WERI-Rb-1 (cell line): ENCODE data around the gene TRPM6.

Source experiments
- DNase-seq: peaks from one replicate; pipeline ENCODE4 v3.0.0-alpha.2; 2020
- H3K27ac ChIP-seq: fragments of 250-450 bp; sonication (Bioruptor Pico); 2 replicates; pipeline ENCODE4 v1.5.1; 2020; ENCODE audit warnings: mild to moderate bottlenecking, moderate library complexity
- H3K27me3 ChIP-seq: fragments of 250-450 bp; sonication (Bioruptor Pico); 2 replicates; pipeline ENCODE4 v1.5.1; 2021; ENCODE audit warnings: mild to moderate bottlenecking, low read depth, moderate library complexity; ENCODE audit not compliant: insufficient read depth, severe bottlenecking
- H3K36me3 ChIP-seq: fragments of 250-450 bp; sonication (Bioruptor Pico); 2 replicates; pipeline ENCODE4 v1.5.1; 2020; ENCODE audit warnings: mild to moderate bottlenecking, moderate library complexity
- H3K4me3 ChIP-seq: 2 replicates; pipeline ENCODE4 v1.5.1; 2011; ENCODE audit warnings: low read depth, mild to moderate bottlenecking, control low read depth, low read length
- H3K9me3 ChIP-seq: fragments of 250-450 bp; sonication (Bioruptor Pico); 2 replicates; pipeline ENCODE4 v1.5.1; 2021; ENCODE audit warnings: mild to moderate bottlenecking, moderate library complexity; ENCODE audit not compliant: severe bottlenecking
- CTCF ChIP-seq: IDR thresholded peaks from 2 replicates; pipeline ENCODE4 v1.5.1; 2011; ENCODE audit warnings: low read depth, mild to moderate bottlenecking, control low read depth, inconsistent platforms, low read length

The TRPM6 gene

DNA sequence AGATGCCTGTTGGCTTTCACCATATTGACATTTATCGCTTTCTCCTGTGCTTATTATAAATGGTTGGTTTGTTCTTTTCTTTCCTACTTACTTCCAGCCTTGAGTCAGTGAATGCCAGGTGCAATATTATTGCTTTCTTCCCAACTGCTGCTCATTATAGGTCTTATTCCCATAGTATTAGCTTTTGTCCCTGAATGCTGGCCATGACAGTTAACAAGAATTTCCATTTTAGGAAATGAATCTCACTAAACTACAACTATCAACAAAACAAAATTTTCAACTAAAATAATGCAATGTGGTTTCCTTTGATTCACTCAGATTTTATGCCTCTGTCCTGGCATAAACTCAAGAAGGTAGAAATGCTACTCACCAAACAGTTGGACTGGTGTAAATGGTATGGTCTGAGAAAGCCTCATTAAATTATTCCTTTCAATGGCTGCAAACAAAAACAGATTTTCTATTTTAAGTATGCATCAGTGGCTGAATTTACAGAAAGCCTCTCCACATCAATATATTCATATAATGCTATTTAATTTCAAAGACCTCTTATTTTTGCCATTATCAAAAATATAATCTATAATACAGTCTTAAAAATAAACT lies 145.4 kb downstream of the TRPM6 start:
- Histone ChIP-seq H3K9me3 (no peaks in the 10 kb centered on the region), H3K27me3 (no peaks in the 10 kb centered on the region), H3K27ac (no peak overlapping the region), H3K36me3 (no peaks in the 10 kb centered on the region), H3K4me3 (no peak overlapping the region)
- no peak for TF ChIP-seq CTCF
- DNase-seq, result no peak

GRCh38 chr9:74736646-74737045 lies 151.1 kb downstream of the TRPM6 start:
- no peaks in the 10 kb centered on the region for H3K9me3 ChIP-seq
- no peak for DNase-seq
- no peaks in the 10 kb centered on the region for H3K36me3 ChIP-seq
- H3K4me3 ChIP-seq, result no peak overlapping the region
- H3K27me3 ChIP-seq, result no peaks in the 10 kb centered on the region
- H3K27ac ChIP-seq, result no peak overlapping the region
- TF ChIP-seq CTCF, result no peak

- TF ChIP-seq CTCF, result no peak
Measured at GRCh38 chr9:74735761-74736160, 152.0 kb downstream of the TRPM6 start.

GRCh38 chr9:74729136-74729695 lies 158.5 kb downstream of the TRPM6 start:
- Histone ChIP-seq H3K27ac (peak overlapping the region; percentile 69), H3K4me3 (no peak overlapping the region), H3K27me3 (no peaks in the 10 kb centered on the region), H3K36me3 (no peaks in the 10 kb centered on the region), H3K9me3 (no peaks in the 10 kb centered on the region)
- DNase-seq, result peak; percentile 68
- no peak for TF ChIP-seq CTCF

More at GRCh38 chr9:74735761-74736160, 152.0 kb downstream of the TRPM6 start:
- DNase-seq, result peak; percentile 22
- Histone ChIP-seq H3K36me3 (no peaks in the 10 kb centered on the region), H3K27me3 (no peaks in the 10 kb centered on the region), H3K9me3 (no peaks in the 10 kb centered on the region), H3K4me3 (no peak overlapping the region), H3K27ac (no peak overlapping the region; the same call in 1 of the 2 replicates)

DNA sequence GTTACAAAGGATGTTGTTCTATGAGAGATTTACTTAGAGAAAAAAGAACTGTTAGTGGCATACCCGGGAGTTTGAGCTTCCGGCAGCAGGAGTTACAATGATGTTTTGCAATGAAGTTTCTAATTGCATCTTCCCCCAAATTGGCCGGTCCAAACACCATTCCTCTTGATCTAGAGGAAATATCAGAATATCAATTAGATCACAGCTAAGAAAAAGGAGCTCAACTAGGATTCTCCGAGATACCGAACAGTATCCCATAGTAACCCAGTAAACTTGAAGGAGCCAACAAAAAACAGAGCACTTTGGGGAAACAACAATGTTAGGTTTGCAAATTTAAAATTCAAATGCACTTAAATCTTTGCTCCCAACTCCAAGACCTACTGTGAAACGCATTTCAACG lies 159.5 kb downstream of the TRPM6 start:
- no peak for TF ChIP-seq CTCF
- no peak for DNase-seq
- no peak overlapping the region for H3K4me3 ChIP-seq
- H3K27ac ChIP-seq, result no peak overlapping the region
- no peaks in the 10 kb centered on the region for H3K36me3 ChIP-seq
- no peaks in the 10 kb centered on the region for H3K27me3 ChIP-seq
- no peaks in the 10 kb centered on the region for H3K9me3 ChIP-seq

GRCh38 chr9:74726581-74726980 lies 161.1 kb downstream of the TRPM6 start:
- H3K4me3 ChIP-seq, result no peak overlapping the region
- no peaks in the 10 kb centered on the region for H3K9me3 ChIP-seq
- DNase-seq, result no peak
- no peaks in the 10 kb centered on the region for H3K36me3 ChIP-seq
- no peak for TF ChIP-seq CTCF
- no peak overlapping the region for H3K27ac ChIP-seq
- H3K27me3 ChIP-seq, result no peaks in the 10 kb centered on the region
